GM18951 (cell line): ENCODE data around the gene UTP11.
"Not testable (repeated sequence)": the region's sequence is repeated elsewhere in the genome, so short reads cannot be mapped to it uniquely, and the experiment has no call there.

Experiments used
- POLR2A ChIP-seq: IDR thresholded peaks from 4 replicates; pipeline ENCODE4 v1.6.1; 2011; ENCODE audit warnings: mild to moderate bottlenecking; ENCODE audit not compliant: insufficient read length, insufficient read depth; ENCODE audit errors: extremely low read depth
- in situ Hi-C: fragments of 300-500 bp; cut with MboI; formaldehyde crosslinking; loops from one replicate; pipeline ENCODE4 v1.12.0; 2022; ENCODE audit warnings: low sequenced_read_pairs, mixed read lengths, inconsistent platforms; ENCODE audit not compliant: unreplicated experiment

Gene UTP11, protein sequence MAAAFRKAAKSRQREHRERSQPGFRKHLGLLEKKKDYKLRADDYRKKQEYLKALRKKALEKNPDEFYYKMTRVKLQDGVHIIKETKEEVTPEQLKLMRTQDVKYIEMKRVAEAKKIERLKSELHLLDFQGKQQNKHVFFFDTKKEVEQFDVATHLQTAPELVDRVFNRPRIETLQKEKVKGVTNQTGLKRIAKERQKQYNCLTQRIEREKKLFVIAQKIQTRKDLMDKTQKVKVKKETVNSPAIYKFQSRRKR

DNA sequence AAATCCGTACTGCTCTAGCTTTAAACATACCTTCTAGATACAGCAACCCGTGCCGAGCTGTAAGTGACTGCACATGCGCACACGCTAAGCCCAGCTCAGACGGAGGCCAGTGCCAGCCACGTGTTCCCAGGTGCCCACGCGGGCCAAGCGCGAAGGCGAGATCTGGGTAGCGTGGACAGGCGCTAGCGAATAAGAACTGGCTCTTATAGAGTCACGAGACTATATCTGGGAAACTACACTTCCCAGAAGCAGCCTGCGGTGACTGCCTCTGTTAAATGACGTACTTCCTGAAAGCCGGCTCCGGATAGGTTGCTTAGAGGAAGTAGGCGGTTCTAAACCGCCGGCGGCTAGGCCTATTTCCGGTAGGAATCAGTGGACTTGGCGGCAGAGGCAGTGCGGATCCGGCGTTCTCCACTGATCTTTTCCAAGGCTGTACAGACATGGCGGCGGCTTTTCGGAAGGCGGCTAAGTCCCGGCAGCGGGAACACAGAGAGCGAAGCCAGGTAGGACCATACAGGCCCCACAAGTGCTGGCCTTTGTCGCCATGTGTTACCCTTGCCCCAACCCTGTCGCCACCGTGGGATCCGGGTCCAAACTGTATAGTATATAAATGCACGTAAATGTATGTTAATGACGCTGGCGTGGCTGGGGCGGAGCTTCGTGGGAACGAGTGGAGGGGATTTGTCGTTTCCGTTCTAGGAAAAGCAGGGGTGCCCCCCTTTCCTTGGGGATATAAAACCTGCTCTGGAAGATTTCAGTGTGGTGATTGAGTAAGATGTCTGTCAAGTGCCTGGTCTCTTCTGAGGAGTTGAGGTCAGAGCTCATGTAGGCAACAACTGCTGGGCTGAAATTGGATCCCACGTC lies at the start of gene UTP11:
UTP11 (plus strand) TSS at position 372 of the 864 bp plus-strand sequence; CDS start at position 441, 69 bp downstream.
- in situ Hi-C loops: no loop called here
- TF ChIP-seq POLR2A: peak; percentile 89

DNA sequence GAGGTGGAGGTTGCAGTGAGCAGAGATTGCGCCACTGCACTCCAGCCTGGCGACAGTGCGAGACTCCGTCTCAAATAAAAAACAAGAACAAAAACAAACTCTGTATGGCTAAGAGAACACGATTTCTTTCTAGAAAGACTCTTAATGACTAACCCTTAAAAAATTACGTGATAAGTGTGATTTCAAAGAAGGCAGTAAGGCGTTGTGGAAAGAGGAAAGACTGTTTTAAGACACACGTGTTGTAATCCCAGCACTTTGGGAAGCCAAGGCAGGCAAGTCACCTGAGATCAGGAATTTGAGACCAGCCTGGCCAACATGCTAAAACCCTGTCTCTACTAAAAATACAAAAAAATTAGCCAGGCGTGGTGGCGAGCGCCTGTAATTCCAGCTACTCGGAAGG lies 48.4 kb upstream of the UTP11 start:
- in situ Hi-C loops: not testable (repeated sequence)

GRCh38 chr1:37965301-37965700 lies 47.2 kb upstream of the UTP11 start:
- TF ChIP-seq POLR2A: no peak
- in situ Hi-C loops: no loop called here

DNA sequence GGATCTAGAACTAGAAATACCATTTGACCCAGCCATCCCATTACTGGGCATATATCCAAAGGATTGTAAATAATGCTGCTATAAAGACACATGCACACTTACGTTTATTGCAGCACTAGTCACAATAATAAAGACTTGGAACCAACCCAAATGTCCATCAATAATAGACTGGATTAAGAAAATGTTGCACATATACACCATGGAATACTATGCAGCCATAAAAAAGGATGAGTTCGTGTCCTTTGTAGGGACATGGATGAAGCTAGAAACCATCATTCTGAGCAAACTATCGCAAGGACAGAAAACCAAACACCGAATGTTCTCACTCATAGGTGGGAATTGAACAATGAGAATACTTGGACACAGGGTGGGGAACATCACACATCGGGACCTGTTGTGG lies 38.9 kb upstream of the UTP11 start:
- in situ Hi-C loops: not testable (repeated sequence)

- in situ Hi-C loops: no loop called here
- no peak for TF ChIP-seq POLR2A
These were observed 38.0 kb upstream of the UTP11 start for GRCh38 chr1:37974567-37974966.

DNA sequence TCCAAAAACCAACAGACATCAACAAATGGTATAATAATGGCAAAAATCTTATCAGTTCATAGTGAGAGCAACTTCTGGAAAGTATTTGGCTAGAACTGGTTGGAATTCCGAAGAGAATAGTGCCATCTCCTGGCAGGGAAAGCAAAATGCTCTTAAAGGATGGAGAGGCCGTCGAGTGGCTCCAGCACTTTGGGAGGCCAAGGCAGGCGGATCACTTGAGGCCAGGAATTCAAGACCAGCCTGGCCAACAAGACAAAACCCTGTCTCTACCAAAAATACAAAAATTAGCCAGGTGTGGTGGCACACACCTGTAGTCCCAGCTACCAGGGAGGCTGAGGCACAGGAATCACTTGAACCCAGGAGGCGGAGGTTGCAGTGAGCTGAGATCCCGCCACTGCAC lies 37.5 kb upstream of the UTP11 start:
- in situ Hi-C loops: loop anchor here (25.0 kb wide), 1 partner anchor 388 kb away; the partner anchor contains the start of gene GNL2

DNA sequence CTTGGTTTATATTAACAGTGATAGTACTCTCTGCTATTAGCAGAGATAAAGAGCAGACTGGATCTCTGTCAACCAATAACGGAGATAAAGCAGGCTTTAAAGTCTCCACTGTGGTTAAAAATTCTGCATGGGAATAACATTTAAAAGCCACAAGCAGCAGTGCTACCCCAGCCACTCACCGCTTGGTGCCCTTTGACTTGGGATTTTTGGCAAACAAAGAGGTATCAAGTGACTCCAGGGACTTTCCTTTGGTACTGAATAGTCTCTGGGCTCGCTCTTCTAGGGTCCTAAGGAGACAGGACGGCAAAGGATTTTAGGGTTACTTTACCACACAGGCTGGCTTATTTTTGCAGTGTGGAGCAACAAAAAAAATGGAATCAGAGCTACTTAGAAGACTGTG lies 34.0 kb upstream of the UTP11 start:
- in situ Hi-C loops: loop anchor here (25.0 kb wide), 1 partner anchor 391 kb away; the partner anchor contains the start of gene GNL2
- no peak for TF ChIP-seq POLR2A

DNA sequence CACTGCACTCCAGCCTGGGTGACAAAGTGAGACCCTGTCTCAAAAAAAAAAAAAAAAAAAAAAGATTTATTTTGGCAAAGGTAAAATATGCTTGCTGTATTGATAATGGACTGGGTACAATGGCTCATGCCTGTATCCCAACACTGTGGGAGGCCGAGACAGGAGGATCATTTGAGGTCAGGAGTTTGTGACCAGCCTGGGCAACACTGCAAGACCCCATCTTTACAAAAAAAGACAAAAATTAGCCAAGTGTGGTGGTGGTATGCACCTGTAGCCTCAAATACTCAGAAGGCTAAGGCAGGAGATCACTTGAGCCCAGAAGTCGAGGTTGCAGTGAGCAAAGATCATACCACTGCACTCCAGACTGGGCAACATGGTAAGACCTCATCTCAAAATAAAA lies 29.0 kb upstream of the UTP11 start:
- TF ChIP-seq POLR2A: no peak
- in situ Hi-C loops: loop anchor here (25.0 kb wide), 1 partner anchor 396 kb away; the partner anchor contains the start of gene GNL2

GRCh38 chr1:37987679-37988078 lies 24.9 kb upstream of the UTP11 start:
- in situ Hi-C loops: loop anchor here (25.0 kb wide), 1 partner anchor 400 kb away; the partner anchor contains the start of gene GNL2
- TF ChIP-seq POLR2A: no peak

- in situ Hi-C loops: loop anchor here (25.0 kb wide), 1 partner anchor 402 kb away; the partner anchor contains the start of gene GNL2
- TF ChIP-seq POLR2A: no peak
These were observed 23.1 kb upstream of the UTP11 start for GRCh38 chr1:37989361-37989930.

GRCh38 chr1:37994886-37995566 lies 17.5 kb upstream of the UTP11 start:
- TF ChIP-seq POLR2A: no peak
- in situ Hi-C loops: loop anchor here (25.0 kb wide), 1 partner anchor 408 kb away; the partner anchor contains the start of gene GNL2

DNA sequence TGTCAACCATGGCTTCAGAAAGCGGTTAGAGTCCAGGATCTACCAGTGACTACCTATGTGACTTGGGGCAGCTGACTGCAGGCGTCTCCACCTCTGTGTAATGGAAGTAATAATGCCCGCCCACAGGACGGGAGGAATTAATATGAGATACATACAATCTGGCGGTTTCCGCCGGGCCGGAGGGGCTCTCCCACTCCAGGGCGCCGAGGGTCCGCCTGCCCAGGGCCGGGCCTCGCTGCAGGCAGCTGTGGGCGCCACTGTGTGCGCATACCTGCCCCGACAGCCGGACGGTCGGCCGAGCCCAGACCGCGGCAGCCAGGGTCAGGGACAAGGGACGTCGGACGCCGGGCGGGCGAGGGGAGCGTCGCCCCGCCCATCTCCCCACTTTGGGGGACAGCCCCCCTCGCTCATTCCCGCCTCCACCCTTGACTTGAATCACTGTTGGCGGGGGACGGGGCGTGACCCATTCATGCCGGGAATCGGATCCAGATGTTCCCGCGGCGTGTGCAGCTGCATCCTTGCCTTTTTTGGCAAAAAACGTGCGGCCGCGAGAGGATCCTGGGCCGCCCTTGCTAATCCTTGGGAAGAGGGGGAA lies 16.7 kb upstream of the UTP11 start:
- in situ Hi-C loops: loop anchor here (25.0 kb wide), 1 partner anchor 409 kb away; the partner anchor contains the start of gene GNL2
- no peak for TF ChIP-seq POLR2A
